GM18508 (cell line): ENCODE results near the gene NCOA6.

Experiments used
- ATAC-seq: cut with Tn5 transposase; IDR thresholded peaks from one replicate; pipeline ENCODE4 v1.9.1; 2021; ENCODE audit warnings: moderate number of reproducible peaks; ENCODE audit not compliant: insufficient read depth, unreplicated experiment

Gene NCOA6

DNA sequence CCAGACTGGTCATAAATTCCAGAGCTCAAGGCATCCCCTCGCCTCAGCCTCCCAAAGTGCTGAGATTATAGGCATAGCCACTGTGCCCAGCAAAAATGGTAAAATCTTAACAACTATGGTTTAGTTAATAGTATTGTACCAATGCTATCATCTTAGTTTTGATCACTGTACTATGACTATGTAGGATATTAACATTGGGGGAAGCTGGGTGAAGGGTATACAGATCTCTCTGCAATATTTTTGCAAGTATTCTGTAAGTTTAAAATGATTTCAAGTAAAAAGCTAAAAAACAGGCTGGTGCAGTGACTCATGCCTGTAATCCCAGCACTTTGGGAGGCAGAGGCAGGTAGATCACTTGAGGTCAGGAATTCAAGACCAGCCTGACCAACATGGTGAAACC lies 156.4 kb downstream of the NCOA6 start:
- no peak for ATAC-seq
